HepG2 (cell line): ENCODE measurements around the gene CYSRT1. TPM values are rescaled to one million over a fixed set of nuclear protein-coding genes. Genes with fewer than 3 reads are reported as not detected.

Source experiments
- ATM ChIP-seq: fragments of 450-650 bp; IDR thresholded peaks from 2 replicates; pipeline ENCODE4 v1.7.1; 2017; ENCODE audit warnings: mild to moderate bottlenecking, borderline replicate concordance
- ZNF407 ChIP-seq: sonication (generic); formaldehyde crosslinking; IDR thresholded peaks from one replicate; pipeline ENCODE4 v1.5.1; 2020; ENCODE audit warnings: mild to moderate bottlenecking, missing genetic modification reagents; ENCODE audit errors: not compliant biosample characterization
- ZNF501 ChIP-seq: sonication (generic); formaldehyde crosslinking; IDR thresholded peaks from 2 replicates; pipeline ENCODE4 v1.5.1; 2020; ENCODE audit warnings: mild to moderate bottlenecking, moderate library complexity, missing genetic modification reagents
- ZNF839 ChIP-seq: sonication (generic); formaldehyde crosslinking; IDR thresholded peaks from 2 replicates; pipeline ENCODE4 v1.4.0; 2020; ENCODE audit warnings: missing genetic modification reagents, mild to moderate bottlenecking, borderline replicate concordance
- polyA plus RNA-seq, 8 experiments: library from polyadenylated mRNA; depleted of rRNA in 3 of 8; stranded (reverse) in 7 of 8; unstranded in 1 of 8; fragments of >200 nt; fragmentation: Illumina TruSeq in 4 of 8; extraction: Trizol in 4 of 8; gene quantifications; 2 replicates each; pipeline versions ENCODE4 v1.2.1 to v1.2.3, GENCODE V29; 2011 to 2016; ENCODE audit warnings: low read depth in 4 of 8, missing spikeins in 1 of 8, mixed read lengths in 1 of 8; ENCODE audit not compliant: insufficient read depth in 1 of 8
- total RNA-seq, 5 experiments: library from RNA; depleted of rRNA; stranded (reverse); fragments of >200 nt; fragmentation: Illumina TruSeq; extraction: Trizol; gene quantifications; 2 replicates each; pipeline ENCODE4 v1.2.3, GENCODE V29; 2016; ENCODE audit warnings: low read depth in 1 of 5
- TF ChIP-seq, protein P1 (sequence below): sonication (generic); formaldehyde crosslinking; IDR thresholded peaks from 2 replicates; pipeline ENCODE4 v1.4.0; 2020; ENCODE audit warnings: mild to moderate bottlenecking, missing genetic modification reagents
- TF ChIP-seq, protein P2 (sequence below): sonication (generic); formaldehyde crosslinking; IDR thresholded peaks from 2 replicates; pipeline ENCODE4 v1.8.0; 2022; ENCODE audit warnings: mild to moderate bottlenecking, missing genetic modification reagents, moderate library complexity

The CYSRT1 gene
- total and polyA plus RNA-seq, 2 of the 13 experiments (the other 11 are each of a cell fraction or from before 2014, with no cell fraction given), result 1.5 to 2.1 TPM

GRCh38 chr9:137188086-137188489 lies 36.9 kb upstream of the CYSRT1 start (continued):
- TF ChIP-seq ZNF407 (CRISPR knock-in tag) (peak; percentile 30), ATM (no peak), ZNF501 (CRISPR knock-in tag) (peak; percentile 73; the same call in 1 of the 2 replicates), ZNF839 (0 out of 2 replicates have a peak, but pooled peaks have one; percentile 15)
- TF ChIP-seq, protein P1, sequence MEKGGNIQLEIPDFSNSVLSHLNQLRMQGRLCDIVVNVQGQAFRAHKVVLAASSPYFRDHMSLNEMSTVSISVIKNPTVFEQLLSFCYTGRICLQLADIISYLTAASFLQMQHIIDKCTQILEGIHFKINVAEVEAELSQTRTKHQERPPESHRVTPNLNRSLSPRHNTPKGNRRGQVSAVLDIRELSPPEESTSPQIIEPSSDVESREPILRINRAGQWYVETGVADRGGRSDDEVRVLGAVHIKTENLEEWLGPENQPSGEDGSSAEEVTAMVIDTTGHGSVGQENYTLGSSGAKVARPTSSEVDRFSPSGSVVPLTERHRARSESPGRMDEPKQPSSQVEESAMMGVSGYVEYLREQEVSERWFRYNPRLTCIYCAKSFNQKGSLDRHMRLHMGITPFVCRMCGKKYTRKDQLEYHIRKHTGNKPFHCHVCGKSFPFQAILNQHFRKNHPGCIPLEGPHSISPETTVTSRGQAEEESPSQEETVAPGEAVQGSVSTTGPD (CRISPR knock-in tag), result no peak
- TF ChIP-seq, protein P2, sequence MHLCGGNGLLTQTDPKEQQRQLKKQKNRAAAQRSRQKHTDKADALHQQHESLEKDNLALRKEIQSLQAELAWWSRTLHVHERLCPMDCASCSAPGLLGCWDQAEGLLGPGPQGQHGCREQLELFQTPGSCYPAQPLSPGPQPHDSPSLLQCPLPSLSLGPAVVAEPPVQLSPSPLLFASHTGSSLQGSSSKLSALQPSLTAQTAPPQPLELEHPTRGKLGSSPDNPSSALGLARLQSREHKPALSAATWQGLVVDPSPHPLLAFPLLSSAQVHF (CRISPR knock-in tag), result peak; percentile 37; the same call in 1 of the 2 replicates
